Choroid plexus epithelial cell (primary cell): ENCODE results near the gene HJV.

Source experiments
- DNase-seq: peaks from one replicate; pipeline ENCODE4 v3.0.0-alpha.2; 2010; ENCODE audit warnings: low read depth
- H3K4me3 ChIP-seq: 2 replicates; pipeline ENCODE4 v1.5.1; 2011; ENCODE audit warnings: low read depth, mild to moderate bottlenecking, control low read depth, low read length, moderate library complexity
- CTCF ChIP-seq: conservative IDR thresholded peaks from 2 replicates; pipeline ENCODE4 v1.5.1; 2011; ENCODE audit warnings: low read depth, mild to moderate bottlenecking, control low read depth, inconsistent platforms, low read length, moderate library complexity

The HJV gene

GRCh38 chr1:145977486-145978470 is 43.8 kb downstream of the HJV start:
- H3K4me3 ChIP-seq: no peak overlapping the region
- peak; percentile 94 for DNase-seq
- peak; percentile 88 for TF ChIP-seq CTCF

- TF ChIP-seq CTCF: no peak
- no peak for DNase-seq
- no peak overlapping the region for H3K4me3 ChIP-seq
Measured at GRCh38 chr1:145977016-145977415, 44.5 kb downstream of the HJV start.

- H3K4me3 ChIP-seq: no peak overlapping the region
- no peak for DNase-seq
- TF ChIP-seq CTCF: no peak
Measured at GRCh38 chr1:145975216-145975615, 46.3 kb downstream of the HJV start.

GRCh38 chr1:145974721-145975120 is 46.8 kb downstream of the HJV start:
- no peak for TF ChIP-seq CTCF
- DNase-seq: no peak
- no peak overlapping the region for H3K4me3 ChIP-seq

GRCh38 chr1:145972580-145972979 is 49.0 kb downstream of the HJV start:
- TF ChIP-seq CTCF: no peak

More at GRCh38 chr1:145972580-145972979, 49.0 kb downstream of the HJV start:
- DNase-seq: no peak
- no peak overlapping the region for H3K4me3 ChIP-seq
